ENCODE results near the gene MRLN.
"Not testable (repeated sequence)": the region's sequence is repeated elsewhere in the genome, so short reads cannot be mapped to it uniquely, and the experiment has no call there.

Gene MRLN
- total RNA-seq, result 0 reads per million in 2 donors

DNA sequence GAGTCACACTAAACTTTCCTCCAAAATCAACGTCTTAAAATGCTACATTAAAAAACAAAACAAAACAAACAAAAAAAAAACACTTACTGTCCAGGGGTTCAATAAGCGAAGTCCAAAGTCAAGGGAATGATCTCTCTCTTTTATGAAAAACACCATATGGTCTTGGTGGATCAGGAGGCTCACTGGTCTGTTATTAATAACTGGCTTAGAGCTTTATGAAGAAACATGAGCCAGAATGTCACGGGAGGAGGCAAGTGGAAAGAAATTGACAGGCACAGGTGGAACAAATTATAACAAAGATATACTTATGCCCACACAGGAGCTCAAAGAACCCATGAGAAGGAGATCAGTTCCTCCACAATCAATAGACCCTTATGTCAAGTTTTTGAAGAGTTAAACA, at the start of gene MRLN:
MRLN (minus strand) TSS at position 189 of the 400 bp plus-strand sequence.
- no peak for DNase-seq

GRCh38 chr10:59801171-59801570, 47.9 kb upstream of the MRLN start:
- DNase-seq, result no peak

GRCh38 chr10:59799421-59799820, 46.2 kb upstream of the MRLN start:
- no peak for DNase-seq

- no peak for DNase-seq
Observed at GRCh38 chr10:59793919-59794318, 40.7 kb upstream of the MRLN start.

DNA sequence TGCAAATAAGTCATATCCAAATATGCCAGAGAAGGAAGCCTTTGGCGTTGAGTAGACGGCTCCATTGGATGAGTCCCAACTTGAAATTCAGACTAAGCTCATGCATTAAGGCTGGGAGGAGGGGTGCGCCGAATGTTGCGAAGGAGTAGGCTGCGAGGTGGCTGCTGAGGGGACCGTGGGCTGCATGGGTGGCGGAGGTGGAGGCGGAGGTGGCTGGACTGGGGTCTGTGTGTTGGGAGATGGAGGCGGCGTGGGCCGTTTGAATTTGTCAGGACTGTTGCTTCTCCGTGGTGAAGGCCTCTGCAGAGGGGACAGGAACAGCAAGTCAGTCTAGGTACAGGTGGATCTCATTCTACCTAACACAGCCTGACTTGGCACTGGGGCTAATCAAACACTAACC, 39.6 kb upstream of the MRLN start:
- no peak for DNase-seq

- no peak for DNase-seq
Observed at GRCh38 chr10:59791601-59792000, 38.3 kb upstream of the MRLN start.

- not testable (repeated sequence) for DNase-seq
Observed at GRCh38 chr10:59790080-59790479, 36.8 kb upstream of the MRLN start.

GRCh38 chr10:59788914-59789313, 35.7 kb upstream of the MRLN start:
- not testable (repeated sequence) for DNase-seq

GRCh38 chr10:59787032-59787431, 33.8 kb upstream of the MRLN start:
- DNase-seq, result not testable (repeated sequence)

DNA sequence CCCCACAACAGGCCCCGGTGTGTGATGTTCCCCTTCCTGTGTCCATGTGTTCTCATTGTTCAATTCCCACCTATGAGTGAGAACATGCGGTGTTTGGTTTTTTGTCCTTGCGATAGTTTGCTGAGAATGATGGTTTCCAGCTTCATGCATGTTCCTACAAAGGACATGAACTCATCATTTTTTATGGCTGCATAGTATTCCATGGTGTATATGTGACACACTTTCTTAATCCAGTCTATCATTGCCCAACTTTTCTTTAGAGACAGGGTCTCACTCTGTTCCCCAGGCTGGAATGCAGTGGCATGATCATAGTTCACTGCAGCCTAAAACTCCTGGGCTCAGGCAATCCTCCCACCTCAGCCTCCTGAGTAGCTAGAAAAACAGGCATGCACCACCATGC, 32.2 kb upstream of the MRLN start:
- DNase-seq, result not testable (repeated sequence)

- DNase-seq, result no peak
Observed at GRCh38 chr10:59781511-59781910, 28.3 kb upstream of the MRLN start.

DNA sequence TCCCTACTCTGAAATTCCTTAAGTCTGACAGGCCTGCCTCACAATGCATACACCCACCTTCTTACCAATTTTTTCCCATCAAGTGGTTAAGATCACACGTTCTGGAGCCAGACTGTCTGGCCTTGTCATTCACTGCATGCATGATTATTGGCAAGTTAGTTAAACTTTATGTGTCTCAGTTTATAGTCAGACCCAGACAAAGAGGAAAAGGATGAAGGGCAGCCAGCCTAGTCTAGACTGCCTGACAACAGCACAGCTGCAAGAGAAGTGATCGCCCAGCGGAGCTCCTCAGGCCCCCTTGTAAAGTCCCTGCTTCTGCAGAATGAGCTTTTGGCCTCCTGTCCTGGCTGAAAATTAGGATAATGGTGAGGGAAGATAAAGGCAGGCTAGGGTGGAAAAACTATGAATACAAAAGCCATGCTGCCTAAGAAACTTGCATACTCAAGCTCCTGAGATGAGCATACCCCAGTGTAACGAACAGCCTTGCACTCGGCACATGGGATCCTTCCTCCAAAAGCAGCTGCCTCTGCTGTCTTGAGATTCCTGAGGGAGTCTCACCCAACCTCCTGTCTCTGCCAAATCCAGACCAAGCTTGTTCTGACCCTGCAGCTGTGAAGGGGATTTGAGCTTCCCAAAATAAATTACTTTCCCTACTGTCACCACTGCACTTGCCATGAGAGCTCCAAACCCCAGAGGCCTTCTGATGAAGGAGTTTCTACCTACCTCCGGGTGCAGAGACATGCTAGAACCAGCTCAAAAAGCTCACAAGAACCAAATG, 26.7 kb upstream of the MRLN start:
- DNase-seq, result no peak

GRCh38 chr10:59774451-59774850, 21.2 kb upstream of the MRLN start:
- DNase-seq, result no peak

- DNase-seq, result no peak
Observed at GRCh38 chr10:59773088-59773487, 19.8 kb upstream of the MRLN start.

- no peak for DNase-seq
Observed at GRCh38 chr10:59771162-59771807, 18.0 kb upstream of the MRLN start.

DNA sequence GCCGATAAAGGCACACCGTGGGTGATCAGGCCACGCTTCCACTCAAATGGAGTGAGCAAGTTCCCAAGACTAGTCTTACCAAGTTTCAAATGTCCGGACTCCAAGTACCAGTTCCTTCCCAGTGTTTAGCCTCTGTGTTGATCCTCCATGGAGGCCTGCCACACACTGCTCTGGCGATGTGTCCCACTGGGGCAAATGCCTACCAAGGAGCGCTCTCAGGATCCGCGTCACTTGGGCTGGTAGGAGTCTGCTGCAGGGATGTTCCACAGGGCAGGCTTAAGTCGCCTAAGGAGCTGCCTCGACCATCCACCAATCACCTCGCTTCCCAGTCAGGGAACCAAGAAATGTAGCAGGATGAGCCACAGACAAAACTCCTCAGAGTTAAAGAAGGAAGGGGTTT, 17.4 kb upstream of the MRLN start:
- no peak for DNase-seq

GRCh38 chr10:59762505-59762904, 9.2 kb upstream of the MRLN start:
- no peak for DNase-seq

- no peak for DNase-seq
Observed at GRCh38 chr10:59757966-59758365, 4.7 kb upstream of the MRLN start.

- no peak for DNase-seq
Observed at GRCh38 chr10:59754951-59755350, 1.7 kb upstream of the MRLN start.

GRCh38 chr10:59752278-59752940, 846 bp downstream of the MRLN start:
- DNase-seq, result no peak

DNA sequence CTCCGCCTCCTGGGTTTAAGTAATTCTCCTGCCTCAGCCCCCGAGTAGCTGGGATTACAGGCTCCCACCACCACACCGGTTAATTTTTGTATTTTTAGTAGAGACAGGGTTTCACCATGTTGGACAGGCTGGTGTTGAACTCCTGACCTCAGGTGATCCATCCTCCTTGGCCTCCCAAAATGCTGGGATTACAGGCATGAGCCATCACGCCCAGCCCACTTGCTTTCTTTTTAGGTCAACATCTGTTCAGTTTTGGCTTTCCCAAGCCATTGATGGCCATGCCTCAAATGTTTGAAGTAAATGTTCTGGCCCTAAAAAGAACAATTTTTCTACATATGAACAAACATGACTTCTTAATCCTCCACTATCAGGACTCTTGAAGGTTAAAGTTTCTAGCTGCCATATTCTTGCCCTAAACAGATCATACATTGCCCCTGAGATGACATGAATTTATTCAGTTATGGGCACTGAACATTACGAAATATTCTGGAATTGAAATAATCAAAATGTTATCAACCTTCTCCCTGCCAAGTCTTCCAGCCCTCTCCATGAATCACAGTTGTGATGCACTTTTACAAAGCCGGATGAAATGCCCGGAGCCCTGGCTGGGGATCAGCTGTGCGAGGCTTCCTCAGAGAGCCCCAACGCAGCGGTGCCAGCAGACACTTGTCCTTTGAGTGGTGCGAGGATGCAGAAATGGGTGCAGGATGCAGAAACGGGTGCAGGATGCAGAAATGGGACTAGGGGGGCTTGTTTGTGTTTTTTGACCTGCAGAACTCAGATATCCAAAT, 2.9 kb downstream of the MRLN start:
- no peak for DNase-seq

- no peak for DNase-seq
Observed at GRCh38 chr10:59748834-59749233, 4.4 kb downstream of the MRLN start.

GRCh38 chr10:59745163-59745650, 8.0 kb downstream of the MRLN start:
- no peak for DNase-seq

Measured in T-helper 9 cell (primary cell).